ENCODE measurements around the gene MCOLN1.

Gene MCOLN1

GRCh38 chr19:7522072-7522922 is at the start of gene MCOLN1:
Gene MCOLN1, plus strand, starts transcription at chr19:7522624. Its CDS starts 127 bp downstream, at chr19:7522751.
- H3K4me2 ChIP-seq (ENCODE audit: low read length) = peak within 1 kb of the TSS; percentile 96
- H4K20me1 ChIP-seq (ENCODE audit: insufficient read depth, low read length) = no peaks in the 10 kb centered on the region
- no peak for TF ChIP-seq EZH2phosphoT487 (IDR thresholded peaks at IDR 0.05; ENCODE audit: low read depth)
- TF ChIP-seq, protein P1, sequence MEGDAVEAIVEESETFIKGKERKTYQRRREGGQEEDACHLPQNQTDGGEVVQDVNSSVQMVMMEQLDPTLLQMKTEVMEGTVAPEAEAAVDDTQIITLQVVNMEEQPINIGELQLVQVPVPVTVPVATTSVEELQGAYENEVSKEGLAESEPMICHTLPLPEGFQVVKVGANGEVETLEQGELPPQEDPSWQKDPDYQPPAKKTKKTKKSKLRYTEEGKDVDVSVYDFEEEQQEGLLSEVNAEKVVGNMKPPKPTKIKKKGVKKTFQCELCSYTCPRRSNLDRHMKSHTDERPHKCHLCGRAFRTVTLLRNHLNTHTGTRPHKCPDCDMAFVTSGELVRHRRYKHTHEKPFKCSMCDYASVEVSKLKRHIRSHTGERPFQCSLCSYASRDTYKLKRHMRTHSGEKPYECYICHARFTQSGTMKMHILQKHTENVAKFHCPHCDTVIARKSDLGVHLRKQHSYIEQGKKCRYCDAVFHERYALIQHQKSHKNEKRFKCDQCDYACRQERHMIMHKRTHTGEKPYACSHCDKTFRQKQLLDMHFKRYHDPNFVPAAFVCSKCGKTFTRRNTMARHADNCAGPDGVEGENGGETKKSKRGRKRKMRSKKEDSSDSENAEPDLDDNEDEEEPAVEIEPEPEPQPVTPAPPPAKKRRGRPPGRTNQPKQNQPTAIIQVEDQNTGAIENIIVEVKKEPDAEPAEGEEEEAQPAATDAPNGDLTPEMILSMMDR (IDR thresholded peaks at IDR 0.05; ENCODE audit: low read depth, low read length) = no peak
- H3K79me2 ChIP-seq (ENCODE audit: low read length) = 0 out of 2 replicates have a peak, but pooled peaks cover 5% of the 10 kb centered on the region
- H3K36me3 ChIP-seq (replicated peaks; ENCODE audit: low read depth, low read length) = no peaks in the 10 kb centered on the region
- H3K4me1 ChIP-seq (ENCODE audit: low read length) = peaks cover 11% of the 10 kb centered on the region
- H3K9ac ChIP-seq (ENCODE audit: low read length) = peak within 1 kb of the TSS; percentile 68
- peak within 1 kb of the TSS; percentile 77 for H3K4me3 ChIP-seq (ENCODE audit: low read length)
- H3K27me3 ChIP-seq (ENCODE audit: low read depth, low read length) = no peaks in the 10 kb centered on the region
- H3K9me3 ChIP-seq (ENCODE audit: insufficient read depth, low read length) = no peaks in the 10 kb centered on the region
- no peak within 1 kb of the TSS for H3K27ac ChIP-seq (ENCODE audit: low read length)
- peak within 1 kb of the TSS; percentile 89 for H2AFZ ChIP-seq (ENCODE audit: low read depth, low read length)

- H3K27ac ChIP-seq (ENCODE audit: low read length) = no peak overlapping the region
- no peak overlapping the region for H2AFZ ChIP-seq (ENCODE audit: low read depth, low read length)
- no peaks in the 10 kb centered on the region for H3K79me2 ChIP-seq (ENCODE audit: low read length)
- no peaks in the 10 kb centered on the region for H3K27me3 ChIP-seq (ENCODE audit: low read depth, low read length)
- H3K4me3 ChIP-seq (ENCODE audit: low read length) = no peak overlapping the region
- H3K36me3 ChIP-seq (replicated peaks; ENCODE audit: low read depth, low read length) = no peaks in the 10 kb centered on the region
- peaks cover 7% of the 10 kb centered on the region for H3K4me1 ChIP-seq (ENCODE audit: low read length)
- no peaks in the 10 kb centered on the region for H3K9me3 ChIP-seq (ENCODE audit: insufficient read depth, low read length)
- H4K20me1 ChIP-seq (ENCODE audit: insufficient read depth, low read length) = no peaks in the 10 kb centered on the region
- TF ChIP-seq, protein P1 (IDR thresholded peaks at IDR 0.05; ENCODE audit: low read depth, low read length) = no peak
- no peak overlapping the region for H3K4me2 ChIP-seq (ENCODE audit: low read length)
- H3K9ac ChIP-seq (ENCODE audit: low read length) = no peak overlapping the region
Measured at GRCh38 chr19:7475665-7476064, 46.8 kb upstream of the MCOLN1 start.

- Histone ChIP-seq H2AFZ (ENCODE audit: low read depth, low read length) (no peak overlapping the region), H3K27me3 (ENCODE audit: low read depth, low read length) (no peaks in the 10 kb centered on the region), H3K9me3 (ENCODE audit: insufficient read depth, low read length) (no peaks in the 10 kb centered on the region), H3K4me1 (ENCODE audit: low read length) (peaks cover 7% of the 10 kb centered on the region), H3K27ac (ENCODE audit: low read length) (no peak overlapping the region), H3K4me3 (ENCODE audit: low read length) (no peak overlapping the region), H3K4me2 (ENCODE audit: low read length) (no peak overlapping the region), H4K20me1 (ENCODE audit: insufficient read depth, low read length) (no peaks in the 10 kb centered on the region), H3K9ac (ENCODE audit: low read length) (no peak overlapping the region), H3K36me3 (replicated peaks; ENCODE audit: low read depth, low read length) (no peaks in the 10 kb centered on the region), H3K79me2 (ENCODE audit: low read length) (no peaks in the 10 kb centered on the region)
- TF ChIP-seq, protein P1 (IDR thresholded peaks at IDR 0.05; ENCODE audit: low read depth, low read length) = no peak
- no peak for TF ChIP-seq EZH2phosphoT487 (IDR thresholded peaks at IDR 0.05; ENCODE audit: low read depth)
Measured at GRCh38 chr19:7476241-7476640, 46.2 kb upstream of the MCOLN1 start.

DNA sequence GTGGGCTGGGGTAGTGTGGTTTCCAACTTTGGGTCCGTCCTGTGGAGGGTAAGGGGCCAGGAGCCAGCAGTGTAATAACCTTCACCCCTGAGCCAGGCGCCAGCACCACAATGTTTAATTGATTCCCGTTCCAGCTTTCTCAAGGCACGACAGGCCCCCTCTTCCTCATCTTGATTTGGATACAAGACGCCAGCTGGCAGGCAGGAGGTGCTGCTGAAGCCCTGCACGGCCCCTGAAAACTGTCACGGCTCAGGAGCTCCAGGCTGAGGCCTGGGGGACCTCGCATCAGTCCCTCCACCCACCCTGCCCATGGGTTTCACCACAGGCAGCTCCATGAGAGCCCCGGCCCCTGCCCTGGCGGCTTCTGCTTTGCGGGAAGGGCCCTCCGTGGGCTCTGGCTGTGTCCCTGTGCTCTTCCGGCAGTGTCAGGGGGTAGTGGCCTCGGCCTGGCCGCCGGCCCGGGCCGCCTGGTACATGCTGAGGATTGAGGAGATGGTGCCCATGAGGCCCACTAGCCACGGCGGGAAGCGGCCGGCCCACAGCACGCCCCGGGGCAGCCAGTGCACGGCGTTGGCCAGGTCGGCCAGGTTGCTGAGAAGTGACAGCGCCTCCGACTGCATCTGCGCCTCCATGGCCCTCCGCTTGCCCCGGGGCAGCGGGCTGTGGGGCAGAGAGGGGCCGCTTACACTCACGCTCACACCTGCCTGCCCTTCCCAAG is 45.5 kb upstream of the MCOLN1 start:
- Histone ChIP-seq H3K27me3 (ENCODE audit: low read depth, low read length) (no peaks in the 10 kb centered on the region), H3K9ac (ENCODE audit: low read length) (no peak overlapping the region), H3K4me3 (ENCODE audit: low read length) (no peak overlapping the region), H2AFZ (ENCODE audit: low read depth, low read length) (no peak overlapping the region), H3K79me2 (ENCODE audit: low read length) (no peaks in the 10 kb centered on the region), H3K27ac (ENCODE audit: low read length) (no peak overlapping the region), H3K4me1 (ENCODE audit: low read length) (peaks cover 7% of the 10 kb centered on the region), H3K9me3 (ENCODE audit: insufficient read depth, low read length) (no peaks in the 10 kb centered on the region), H4K20me1 (ENCODE audit: insufficient read depth, low read length) (no peaks in the 10 kb centered on the region), H3K4me2 (ENCODE audit: low read length) (no peak overlapping the region), H3K36me3 (replicated peaks; ENCODE audit: low read depth, low read length) (no peaks in the 10 kb centered on the region)
- TF ChIP-seq, protein P1 (IDR thresholded peaks at IDR 0.05; ENCODE audit: low read depth, low read length) = no peak
- no peak for TF ChIP-seq EZH2phosphoT487 (IDR thresholded peaks at IDR 0.05; ENCODE audit: low read depth)
